ENCODE measurements around the gene INHBA.

The INHBA gene

DNA sequence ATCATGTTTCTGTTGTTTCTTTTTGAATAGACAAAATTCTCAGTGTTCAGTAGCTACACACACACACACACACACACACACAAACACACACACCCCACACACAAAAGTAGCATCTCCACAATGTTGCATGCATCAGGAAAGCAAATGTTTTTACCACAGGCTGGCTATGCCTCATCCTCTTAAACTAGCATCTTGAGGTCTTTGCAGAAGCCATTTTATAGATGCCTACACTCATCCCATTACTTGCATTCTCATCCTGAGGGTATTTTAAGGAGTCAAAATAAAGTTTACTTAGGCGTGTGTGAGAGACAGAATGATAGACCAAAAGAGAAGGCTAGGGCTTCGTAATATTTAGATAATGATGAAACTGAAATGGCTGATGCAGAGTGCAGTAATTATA lies 7.9 kb upstream of the INHBA start:
- no peak for DNase-seq

DNA sequence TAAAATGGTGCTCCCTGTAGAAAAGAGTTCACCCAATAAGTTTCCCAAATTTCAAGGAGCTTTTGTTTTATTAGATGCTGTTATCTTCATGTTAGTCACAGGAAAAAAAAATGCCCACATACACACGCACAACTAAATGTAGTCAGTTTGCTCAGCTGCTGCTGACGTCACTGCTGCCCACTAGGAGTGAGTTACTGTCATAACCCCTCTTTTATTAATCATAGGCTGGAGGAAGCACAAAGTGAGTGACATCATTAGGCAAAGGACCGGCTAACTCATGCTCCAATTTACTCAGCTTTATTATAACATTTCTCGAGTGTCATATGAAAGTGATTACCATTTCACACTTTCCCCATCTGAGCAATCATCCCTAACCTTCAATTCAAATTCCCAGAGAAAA lies 6.7 kb upstream of the INHBA start:
- no peak for DNase-seq

DNA sequence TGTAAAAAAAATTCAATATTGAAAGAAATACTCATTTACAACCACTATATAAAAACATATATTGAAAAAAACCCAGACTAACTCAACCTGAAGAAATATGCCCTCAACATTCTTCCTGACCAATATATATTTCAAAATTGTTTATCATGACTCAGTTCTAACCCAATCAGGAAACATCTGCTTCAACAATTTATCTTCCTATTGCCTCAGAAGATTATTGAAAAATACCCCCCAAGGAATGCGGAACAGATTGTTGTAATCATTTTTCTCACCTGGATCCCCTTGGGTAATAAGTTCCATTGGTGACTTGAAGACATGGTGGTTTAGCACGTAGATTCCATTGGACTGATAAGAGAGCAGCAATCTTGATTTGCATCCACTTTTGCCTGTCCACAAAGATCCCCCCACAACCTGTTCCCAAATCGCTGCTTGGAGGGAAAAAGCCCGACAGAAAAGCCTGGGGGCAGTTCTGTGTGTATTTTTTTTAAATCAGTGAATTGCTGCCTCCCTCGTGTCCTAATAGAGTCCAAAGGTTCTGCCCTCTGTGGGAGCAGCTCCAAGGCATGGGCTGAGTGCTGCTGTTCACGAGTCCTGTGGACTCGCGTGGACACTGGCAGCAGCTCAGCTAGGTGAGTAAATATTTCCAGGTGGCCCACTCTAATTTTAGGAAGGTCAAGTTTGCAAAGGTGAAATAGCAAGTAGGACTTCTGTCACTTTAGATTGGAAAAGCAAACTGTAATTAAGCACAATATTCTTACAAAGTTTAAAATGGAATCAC lies 5.9 kb upstream of the INHBA start:
- no peak for DNase-seq

DNA sequence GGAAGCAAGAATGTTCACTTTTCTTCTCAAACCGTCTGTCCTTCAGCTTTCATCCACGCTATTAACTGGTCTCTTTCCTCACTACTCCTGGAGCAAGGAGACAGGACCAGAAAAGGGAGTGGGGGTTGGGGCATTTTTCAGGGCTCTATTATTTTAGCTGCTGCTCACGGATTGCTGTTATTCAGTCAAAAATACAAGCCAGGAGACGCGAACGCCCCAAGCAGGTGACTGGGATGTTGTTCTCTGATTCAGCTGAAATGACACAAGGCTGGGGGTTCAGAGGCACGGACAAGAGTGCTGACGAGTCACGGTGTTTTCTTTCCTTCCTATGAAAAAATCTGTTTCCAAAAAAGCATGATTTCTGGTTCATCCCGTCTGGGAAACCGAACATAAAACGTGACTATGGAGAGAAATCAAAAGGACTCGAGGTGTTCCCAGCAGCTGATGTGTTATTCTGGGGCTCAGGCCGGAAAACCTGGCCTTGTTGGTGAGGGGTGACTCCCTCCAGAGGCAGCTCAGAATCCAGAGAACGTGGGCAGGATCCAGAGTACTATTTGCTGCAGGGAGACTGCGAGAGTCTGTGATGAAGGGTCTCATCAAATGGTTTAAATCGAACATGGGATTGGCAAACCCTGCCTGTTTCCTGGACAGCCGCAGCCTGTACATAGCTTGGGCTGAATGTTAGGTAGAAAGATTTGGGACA lies 3.5 kb upstream of the INHBA start:
- DNase-seq = no peak

DNA sequence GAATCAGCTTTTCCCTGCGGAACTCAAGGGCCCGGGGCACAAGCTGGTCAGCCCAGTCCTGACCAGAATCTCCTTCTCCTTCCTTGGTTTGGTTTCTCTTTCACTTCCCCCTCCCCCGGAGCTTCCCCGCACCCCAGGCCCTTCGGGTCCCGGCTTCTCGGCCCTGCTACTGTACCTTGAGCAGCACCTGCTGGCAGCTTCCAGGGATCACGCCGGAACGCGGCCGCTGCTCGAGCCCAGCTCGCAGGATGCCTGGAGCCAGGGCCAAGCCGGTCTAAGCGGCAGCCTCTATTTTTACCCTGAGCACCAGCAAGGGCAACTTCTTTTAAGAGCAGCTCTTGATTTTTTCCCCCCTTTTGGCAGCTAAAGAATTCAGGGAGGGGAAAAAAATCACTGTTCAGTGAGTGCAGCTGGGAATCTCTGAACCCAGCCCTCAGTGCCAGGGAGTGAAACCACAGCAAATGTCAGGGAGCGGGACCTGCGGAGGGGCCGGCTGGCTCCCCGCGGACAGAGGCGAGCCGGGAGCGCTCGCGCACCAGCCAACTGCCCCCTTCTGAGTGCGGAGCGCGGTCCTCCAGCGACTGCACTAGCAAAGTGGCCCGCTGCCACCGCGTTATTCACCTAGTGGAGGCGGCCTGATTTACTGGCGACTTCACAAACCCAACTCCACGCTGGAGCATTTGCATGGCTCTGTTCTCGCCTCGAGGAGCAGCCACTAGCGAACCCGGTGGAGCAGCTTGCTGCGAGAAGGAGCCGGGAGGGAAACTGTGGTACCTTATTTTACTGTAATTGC lies 2.4 kb upstream of the INHBA start:
- DNase-seq = peak; percentile 64

DNA sequence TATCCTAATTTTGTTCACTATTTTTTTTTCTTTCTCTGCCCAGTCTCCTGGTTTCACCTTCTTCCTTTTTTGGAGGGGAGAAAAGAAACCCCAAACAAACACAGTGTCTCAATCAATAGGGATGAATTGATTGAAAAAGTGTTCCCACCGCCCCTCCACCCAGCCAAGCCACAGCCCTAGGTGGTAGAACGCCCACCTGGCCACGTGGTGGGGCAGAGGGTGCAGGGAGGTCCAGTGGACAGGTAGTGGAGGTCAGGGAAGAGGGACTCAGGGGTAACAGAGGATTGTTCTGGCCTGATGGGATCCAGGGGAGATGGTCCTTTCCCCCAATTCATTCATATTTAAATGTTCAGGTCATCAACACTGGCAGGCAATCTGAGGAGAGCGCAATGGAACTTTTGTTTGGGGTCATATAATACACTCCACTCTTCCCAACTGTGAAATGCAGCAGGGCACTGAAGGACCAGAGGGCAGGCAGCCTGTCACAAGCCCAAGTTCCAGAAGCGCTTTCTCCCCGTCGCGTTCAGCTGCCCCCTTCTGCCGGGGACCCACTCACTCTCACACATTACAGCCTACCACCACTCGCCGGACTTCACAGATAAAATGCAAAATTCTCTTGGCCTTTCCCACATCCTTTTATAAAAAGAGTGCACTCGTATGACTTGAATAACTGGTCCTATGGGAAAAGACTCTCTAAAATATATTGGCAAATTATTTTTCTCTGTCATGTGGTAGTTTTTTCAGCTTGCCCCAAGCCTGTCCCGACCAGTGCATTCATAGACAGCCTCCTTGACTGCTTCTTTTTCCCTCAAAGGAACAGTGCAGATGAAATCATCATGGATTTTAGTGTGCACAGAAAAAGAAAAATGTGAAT lies 1.6 kb downstream of the INHBA start:
- DNase-seq = no peak

DNA sequence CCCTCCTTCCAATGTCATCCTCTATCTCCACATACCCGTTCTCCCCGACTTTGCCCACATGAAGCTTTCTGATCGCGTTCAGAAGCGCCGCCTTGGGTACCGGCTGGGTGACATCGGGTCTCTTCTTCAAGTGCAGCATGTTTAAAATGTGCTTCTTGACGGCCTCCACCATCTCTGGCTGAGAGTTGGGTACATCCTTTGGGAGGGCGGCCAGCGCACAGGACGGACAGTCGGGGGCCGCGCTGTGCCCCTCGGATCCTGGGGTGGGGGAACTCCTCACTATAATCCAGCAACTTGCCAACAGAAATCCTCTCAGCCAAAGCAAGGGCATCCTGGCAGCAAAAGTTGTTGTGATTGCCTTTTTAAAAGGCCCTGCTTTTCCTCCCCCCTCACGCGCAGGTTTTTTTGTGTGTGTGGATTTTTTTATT lies 2.8 kb downstream of the INHBA start:
- DNase-seq = no peak

DNA sequence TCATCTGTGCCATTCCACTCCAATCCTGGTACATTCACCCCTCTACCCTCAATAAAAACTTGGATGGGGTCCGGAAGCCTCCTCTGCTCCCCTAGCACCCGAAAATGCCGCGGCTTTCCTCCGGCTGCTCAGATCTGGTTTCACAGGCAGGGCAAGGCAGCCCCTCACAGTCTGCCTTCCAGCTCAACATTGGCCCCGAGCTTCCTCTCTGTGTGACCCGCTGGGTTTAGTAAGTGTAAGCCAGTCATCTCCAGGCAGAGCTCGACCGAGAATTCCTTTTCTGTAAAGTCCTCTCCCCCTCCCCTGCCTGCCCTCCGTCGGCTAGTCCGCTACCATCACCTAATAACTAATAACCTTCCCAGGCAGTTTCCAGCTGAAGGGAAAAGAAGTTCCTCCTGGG lies 3.4 kb downstream of the INHBA start:
- DNase-seq = no peak

DNA sequence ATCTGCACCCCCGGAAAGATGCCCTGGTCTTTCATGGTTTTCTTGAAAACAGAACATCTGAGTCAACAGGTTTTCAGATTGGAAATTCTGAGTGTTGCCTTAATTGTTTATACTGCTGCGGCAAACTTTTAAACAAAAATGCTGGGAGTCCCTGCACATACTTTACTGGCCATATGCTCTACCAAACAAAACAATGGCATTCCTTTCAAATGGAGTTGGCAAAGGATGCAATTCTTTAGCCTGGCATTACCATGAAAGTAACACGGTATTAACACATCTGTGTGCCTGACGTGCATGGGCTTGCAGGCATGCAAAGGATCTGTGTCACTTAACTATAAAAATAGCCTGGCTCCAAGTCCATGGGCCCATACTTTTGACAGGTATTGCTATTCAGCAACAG lies 4.2 kb downstream of the INHBA start:
- no peak for DNase-seq

DNA sequence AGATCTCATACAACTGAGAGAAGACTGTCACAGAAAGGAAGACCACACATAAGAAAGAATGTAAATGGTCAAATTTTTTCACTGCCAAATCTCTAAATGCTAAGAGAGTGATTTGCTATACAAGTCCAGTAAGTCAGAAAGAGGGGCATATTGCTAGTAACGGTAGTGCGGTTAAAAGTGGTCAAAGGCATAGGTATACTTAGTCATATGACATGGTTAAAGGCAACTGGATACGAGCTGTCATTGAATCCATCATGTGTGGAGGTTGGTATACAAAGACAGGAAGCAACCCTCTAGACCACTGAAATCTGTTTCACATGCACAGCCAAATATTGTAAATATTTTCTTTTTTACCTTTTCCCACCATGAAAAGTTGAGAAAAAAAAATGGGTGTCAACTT lies 4.8 kb downstream of the INHBA start:
- no peak for DNase-seq

DNA sequence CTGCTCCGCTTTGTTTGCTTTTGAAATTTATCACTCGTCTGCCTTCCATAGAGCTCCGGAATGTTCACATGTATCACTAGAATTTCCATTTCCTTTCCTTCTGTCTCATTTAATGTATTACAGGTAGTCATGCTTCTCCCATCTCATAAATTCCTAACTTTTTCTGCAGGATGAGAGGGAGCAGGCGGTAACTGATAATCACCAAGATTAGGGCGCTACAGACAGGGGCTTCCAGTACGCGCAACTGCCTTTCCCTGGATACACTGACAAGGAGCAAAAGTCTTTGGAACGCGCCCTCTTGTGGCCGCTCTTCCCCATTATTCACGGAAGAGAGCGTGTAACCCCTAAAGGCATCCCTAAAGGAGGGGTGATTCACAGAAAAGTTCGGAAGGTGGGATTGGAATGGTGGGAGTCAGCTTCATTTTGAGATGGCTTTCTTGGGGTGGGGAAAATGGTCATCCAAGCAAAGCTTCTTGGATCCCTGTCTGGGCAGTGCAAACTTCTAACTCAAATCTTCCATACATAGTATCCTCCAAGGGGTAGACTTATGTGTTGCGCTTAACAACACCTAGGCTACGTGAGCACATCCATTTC lies 6.5 kb downstream of the INHBA start:
- DNase-seq = peak; percentile 4

DNA sequence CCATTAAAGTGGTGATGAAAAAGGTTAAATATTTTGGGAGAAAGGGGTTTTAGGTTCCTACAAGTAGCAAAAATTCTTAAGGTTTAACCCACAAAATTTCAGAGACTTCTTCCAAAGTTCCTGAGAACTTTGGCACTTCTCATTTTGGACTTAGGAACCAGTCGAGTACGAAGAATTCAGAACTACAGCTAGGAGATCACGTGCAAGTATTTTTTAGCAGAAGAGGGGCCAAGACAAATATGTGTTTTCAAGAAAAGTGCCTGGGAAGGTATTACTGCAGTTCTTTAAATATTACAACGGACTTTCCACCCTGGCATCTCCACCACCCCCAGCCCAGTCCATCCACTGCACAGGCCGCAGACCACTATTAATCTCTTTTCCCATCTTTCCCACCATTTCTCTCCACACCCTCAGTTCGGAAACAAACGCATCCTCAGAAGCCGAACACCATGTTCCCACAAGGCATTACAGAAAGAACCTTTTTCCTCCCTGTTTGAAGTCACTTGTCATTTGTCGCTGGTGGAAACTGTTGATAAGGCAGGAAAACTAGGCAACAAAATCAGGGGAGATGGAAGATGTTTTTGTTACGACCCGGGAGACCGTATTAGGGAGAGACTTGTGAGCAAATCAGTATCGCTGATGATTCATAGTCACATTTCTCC lies 7.1 kb downstream of the INHBA start:
- DNase-seq = no peak

DNA sequence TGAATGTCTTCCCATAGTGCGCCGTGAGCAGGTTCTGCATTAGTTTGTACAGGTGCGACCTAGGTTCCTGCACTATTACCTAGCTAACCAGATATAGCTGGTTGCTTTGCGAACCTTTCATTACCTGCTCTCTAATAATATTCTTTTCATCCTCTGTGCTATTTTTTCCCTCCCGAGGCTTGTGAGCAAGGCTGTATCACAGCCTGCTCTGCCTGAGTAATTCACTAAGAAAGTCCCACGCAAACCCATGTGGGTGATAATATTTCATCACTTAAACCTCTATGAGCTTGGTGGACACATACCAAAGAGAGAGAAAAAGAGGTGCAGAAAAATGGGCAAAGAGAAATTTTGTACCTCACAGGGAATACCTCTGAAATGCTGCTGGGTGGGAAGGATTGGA lies 8.4 kb downstream of the INHBA start:
- DNase-seq = no peak

DNA sequence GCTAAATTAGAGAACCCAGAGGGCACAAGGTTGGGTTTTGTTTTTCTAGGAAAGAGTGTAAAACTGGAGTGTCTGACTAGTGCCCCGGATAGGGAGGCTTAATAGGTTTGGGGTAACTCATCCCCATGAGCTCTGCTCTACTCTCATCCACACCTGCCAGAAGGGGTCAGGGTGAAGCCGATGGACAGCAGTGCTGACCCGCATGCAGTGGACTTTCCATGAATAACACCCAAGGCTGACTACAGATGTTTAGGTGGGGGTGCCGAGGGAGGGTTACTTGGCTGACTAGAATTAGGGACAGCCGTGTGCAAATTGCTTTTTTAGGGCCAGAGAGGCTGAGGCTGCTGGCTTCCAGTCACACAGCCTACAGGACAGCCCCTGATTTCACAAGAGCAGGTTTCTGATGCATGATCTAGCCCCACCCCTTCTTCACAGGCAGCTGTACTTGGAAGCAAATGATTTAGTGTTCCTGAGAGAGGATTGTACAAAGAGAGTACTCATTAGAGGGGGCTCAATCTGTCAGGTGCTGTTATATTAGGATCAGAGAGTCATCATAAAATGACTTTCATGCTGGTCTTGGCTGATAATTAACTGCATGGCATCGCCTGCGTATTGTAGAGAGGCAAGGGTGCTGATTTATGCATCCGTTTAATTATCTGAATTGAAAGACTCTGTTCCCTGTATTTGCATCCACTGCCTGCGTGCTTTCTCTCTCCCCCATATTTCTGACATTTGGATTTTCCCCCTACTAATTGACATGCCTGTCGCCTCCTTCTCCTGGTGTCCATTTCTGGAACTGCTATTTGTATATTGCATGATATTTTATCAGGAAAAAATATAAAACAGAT lies 9.5 kb downstream of the INHBA start:
- peak; percentile 19 for DNase-seq

DNA sequence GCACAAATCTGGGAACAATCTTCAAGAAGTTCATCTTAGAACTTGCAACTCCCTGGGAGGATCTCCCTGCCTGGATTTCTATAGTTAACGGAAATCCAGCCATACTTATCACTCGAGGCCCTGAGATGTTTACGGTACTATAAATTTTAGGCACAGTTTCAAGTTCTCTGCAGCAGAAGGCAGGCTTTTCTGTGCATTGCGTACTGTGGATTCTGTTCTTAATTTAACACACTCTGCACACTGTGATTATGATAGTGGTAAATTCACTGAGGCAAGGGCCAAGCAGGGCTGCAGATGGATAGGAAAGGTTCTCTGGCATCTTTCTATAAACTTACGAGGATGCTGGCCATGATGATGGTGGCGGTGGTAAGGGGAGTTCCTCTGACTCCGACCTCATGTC lies 10.6 kb downstream of the INHBA start:
- no peak for DNase-seq

DNA sequence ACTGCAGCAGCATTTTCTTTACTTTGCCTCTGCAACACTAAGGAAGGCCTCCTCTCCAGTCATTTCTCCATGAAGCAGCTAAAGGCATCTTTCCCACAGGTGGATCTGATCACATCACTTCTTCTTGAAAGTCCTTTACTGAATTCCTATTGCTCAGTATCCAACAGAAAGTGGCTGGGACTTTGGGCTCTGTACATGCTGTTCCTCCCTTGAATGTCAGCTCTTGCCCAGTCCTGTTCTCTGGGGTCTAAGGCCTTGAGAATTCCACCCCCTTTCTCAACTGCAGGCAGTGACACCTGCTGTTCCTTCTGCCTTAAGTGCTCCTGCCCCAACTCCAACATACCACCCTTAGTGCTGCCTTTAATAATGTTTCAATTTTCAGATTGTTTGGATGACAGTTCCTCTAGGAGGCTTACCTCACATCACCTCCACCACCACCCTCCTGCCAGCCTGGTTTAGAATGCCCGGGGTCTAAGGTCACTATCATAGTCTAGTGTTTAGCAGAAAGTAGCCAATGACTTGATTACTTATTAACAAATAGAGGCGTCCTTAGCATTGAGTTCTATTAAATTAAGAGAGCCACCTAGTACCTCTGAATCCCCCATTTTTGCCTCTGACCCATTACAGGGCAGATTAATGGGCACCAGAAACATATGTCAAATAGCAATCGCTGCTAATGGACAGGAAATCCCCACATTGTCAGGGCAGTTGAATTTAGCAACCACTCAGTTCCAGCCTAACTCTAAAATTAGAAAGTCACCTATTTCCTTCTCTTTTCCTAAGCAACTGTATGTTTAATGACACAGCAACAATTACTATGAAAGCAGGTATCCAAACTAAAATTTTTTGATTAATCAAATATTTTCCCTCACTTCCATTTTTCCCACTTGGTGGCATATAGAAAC lies 11.4 kb downstream of the INHBA start:
- DNase-seq = no peak

DNA sequence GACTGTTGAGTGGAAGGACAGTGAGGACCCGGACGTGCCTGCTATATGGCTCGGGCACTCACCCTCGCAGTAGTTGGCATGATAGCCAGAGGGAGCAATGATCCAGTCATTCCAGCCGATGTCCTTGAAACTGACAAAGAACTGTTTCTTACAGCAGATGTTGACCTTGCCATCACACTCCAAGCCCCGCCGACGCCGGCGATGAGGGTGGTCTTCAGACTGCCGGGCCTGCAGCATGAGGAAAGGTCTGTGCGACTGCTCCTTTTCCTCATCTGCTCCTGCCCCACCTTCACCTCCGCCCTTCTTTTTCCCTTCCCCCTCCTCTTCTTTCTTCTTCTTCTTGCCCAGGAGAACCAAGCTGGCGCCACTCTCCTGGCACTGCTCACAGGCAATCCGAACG lies 13.1 kb downstream of the INHBA start:
- DNase-seq = no peak

DNA sequence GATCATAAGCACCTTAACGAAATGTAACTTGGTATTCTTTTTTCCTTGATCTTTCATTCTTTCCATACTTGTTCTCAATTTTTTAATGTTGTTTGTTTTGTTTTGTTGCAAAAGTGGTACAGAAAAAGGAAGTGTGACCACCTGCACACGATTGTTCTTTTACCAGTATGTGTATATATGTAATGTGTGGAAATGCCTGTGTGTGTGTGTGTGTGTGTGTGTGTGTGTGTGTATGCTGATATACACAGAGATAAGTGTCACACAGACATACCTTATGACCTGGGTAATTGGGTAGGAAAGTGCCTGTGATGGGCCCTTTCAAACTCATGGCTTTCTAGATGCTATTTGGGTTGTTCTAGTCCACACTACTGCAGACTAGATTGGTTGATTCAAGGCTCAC lies 14.0 kb downstream of the INHBA start:
- DNase-seq = no peak

DNA sequence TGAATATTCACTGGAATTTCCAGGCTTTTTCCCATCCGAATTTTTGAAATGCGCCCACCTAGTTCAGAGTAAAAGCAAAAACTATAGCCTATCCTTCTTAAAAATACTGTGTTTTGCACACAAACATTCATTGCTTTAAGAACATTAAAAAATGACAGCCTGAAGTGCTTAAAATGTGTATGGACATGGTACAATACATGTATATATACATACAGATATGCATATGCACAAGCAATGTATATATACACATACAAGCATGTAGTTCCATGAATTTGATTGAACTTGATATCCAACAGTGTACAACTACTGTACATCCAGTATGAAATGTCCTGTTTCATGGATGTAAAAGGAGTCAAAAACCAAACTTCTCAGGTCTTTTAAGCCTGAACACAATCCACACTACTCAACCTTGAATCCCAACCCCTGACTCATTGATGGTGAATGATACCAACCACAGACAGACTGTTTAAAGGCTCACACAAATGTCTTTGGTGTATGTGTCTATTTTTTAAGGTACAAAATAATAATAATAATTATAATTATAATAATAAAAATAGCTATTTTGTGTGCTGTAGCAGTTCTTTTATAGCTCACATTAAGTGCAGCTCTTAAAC lies 14.8 kb downstream of the INHBA start:
- DNase-seq = no peak

All from NCI-H2171 (cell line).